ENCODE data around the gene NUDCD3.

Gene NUDCD3

GRCh38 chr7:44488955-44489354, 1.5 kb downstream of the NUDCD3 start:
- in situ Hi-C loops (cut with HindIII; ENCODE audit: low pct_ligation_motif_present, low sequenced_read_pairs), result loop anchor here (25.0 kb wide), 1 partner anchor 252 kb away; no protein-coding TSS in a partner anchor
- Histone ChIP-seq H3K4me3 (ENCODE audit: low read depth, low read length) (peak overlapping the region; percentile 76), H3K27me3 (replicated peaks) (no peaks in the 10 kb centered on the region), H3K27ac (no peak overlapping the region), H3K36me3 (replicated peaks) (peaks cover 11% of the 10 kb centered on the region)
- no peak for DNase-seq
- no peak for TF ChIP-seq CTCF (IDR thresholded peaks at IDR 0.05; ENCODE audit: low read depth, low read length, missing control alignments)

GRCh38 chr7:44486693-44487092, 3.8 kb downstream of the NUDCD3 start:
- in situ Hi-C loops (cut with HindIII; ENCODE audit: low pct_ligation_motif_present, low sequenced_read_pairs), result loop anchor here (25.0 kb wide), 1 partner anchor 249 kb away; no protein-coding TSS in a partner anchor
- DNase-seq, result no peak
- H3K27ac ChIP-seq, result no peak overlapping the region
- H3K27me3 ChIP-seq (replicated peaks), result no peaks in the 10 kb centered on the region
- no peak overlapping the region for H3K4me3 ChIP-seq (ENCODE audit: low read depth, low read length)
- H3K36me3 ChIP-seq (replicated peaks), result peaks cover 33% of the 10 kb centered on the region
- TF ChIP-seq CTCF (IDR thresholded peaks at IDR 0.05; ENCODE audit: low read depth, low read length, missing control alignments), result peak; percentile 10

- in situ Hi-C loops (cut with HindIII; ENCODE audit: low pct_ligation_motif_present, low sequenced_read_pairs), result loop anchor here (25.0 kb wide), 1 partner anchor 249 kb away; no protein-coding TSS in a partner anchor
- H3K27me3 ChIP-seq (replicated peaks), result no peaks in the 10 kb centered on the region
- peaks cover 40% of the 10 kb centered on the region for H3K36me3 ChIP-seq (replicated peaks)
- DNase-seq, result no peak
- H3K27ac ChIP-seq, result no peak overlapping the region
- no peak overlapping the region for H3K4me3 ChIP-seq (ENCODE audit: low read depth, low read length)
- TF ChIP-seq CTCF (IDR thresholded peaks at IDR 0.05; ENCODE audit: low read depth, low read length, missing control alignments), result no peak
Observed at GRCh38 chr7:44486001-44486400, 4.5 kb downstream of the NUDCD3 start.

- no peak overlapping the region for H3K4me3 ChIP-seq (ENCODE audit: low read depth, low read length)
- no peak for DNase-seq
- H3K27me3 ChIP-seq (replicated peaks), result no peaks in the 10 kb centered on the region
- peaks cover 44% of the 10 kb centered on the region for H3K36me3 ChIP-seq (replicated peaks)
- no peak for TF ChIP-seq CTCF (IDR thresholded peaks at IDR 0.05; ENCODE audit: low read depth, low read length, missing control alignments)
- in situ Hi-C loops (cut with HindIII; ENCODE audit: low pct_ligation_motif_present, low sequenced_read_pairs), result loop anchor here (25.0 kb wide), 1 partner anchor 247 kb away; no protein-coding TSS in a partner anchor
- no peak overlapping the region for H3K27ac ChIP-seq
Observed at GRCh38 chr7:44484482-44485313, 5.8 kb downstream of the NUDCD3 start.

GRCh38 chr7:44482502-44483485, 7.7 kb downstream of the NUDCD3 start:
- no peak overlapping the region for H3K27ac ChIP-seq
- H3K27me3 ChIP-seq (replicated peaks), result no peaks in the 10 kb centered on the region
- H3K4me3 ChIP-seq (ENCODE audit: low read depth, low read length), result no peak overlapping the region
- H3K36me3 ChIP-seq (replicated peaks), result peaks cover 54% of the 10 kb centered on the region
- no peak for DNase-seq
- in situ Hi-C loops (cut with HindIII; ENCODE audit: low pct_ligation_motif_present, low sequenced_read_pairs), result loop anchor here (25.0 kb wide), 1 partner anchor 245 kb away; no protein-coding TSS in a partner anchor
- no peak for TF ChIP-seq CTCF (IDR thresholded peaks at IDR 0.05; ENCODE audit: low read depth, low read length, missing control alignments)
